ENCODE results near the gene GPATCH8. TPM values are rescaled to one million over a fixed set of nuclear protein-coding genes. Genes with fewer than 3 reads are reported as not detected.

The GPATCH8 gene
- total RNA-seq, 1 experiment from 2014 or later = 39.4 TPM

DNA sequence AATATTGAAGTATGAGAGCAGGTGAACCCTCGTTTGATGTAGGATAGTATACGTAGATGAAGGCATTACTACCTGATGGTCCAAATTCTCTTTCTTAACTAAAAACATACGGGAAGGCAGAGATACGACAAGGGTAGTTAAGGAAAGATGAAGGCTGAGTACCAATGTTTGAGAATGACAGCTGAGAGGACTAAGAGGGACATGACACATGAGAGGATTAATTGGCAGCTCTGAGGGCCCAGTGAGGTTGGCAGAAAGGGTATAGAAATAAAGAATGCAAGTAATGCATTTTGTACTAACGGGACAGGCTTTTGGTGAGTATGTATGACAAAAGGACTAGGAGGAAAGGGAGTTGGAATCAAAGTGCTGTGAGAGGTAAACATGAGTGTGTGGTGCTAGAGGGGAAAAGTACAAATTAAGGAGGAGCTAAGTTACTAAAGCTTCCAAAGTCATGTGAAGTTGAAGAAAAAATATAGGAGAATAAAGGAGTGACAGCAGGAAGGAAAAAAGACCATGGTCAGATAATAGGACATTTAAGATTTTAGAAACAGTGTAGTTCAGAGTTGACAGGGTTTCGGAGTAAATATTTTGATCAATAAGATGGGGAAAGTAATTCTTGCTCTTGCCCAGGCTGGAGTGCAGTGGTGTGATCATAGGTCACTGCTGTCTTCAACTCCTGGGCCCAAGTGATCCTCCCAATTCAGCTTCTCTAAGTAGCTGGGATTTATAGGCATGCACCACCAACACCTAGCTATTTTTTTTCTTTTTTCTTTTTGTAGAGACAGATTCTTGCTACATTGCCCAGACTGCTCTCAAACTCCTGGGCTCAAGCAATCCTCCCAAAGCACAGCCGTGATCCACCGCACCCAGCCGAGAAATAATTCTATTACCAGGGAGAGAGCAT, 70.7 kb downstream of the GPATCH8 start:
- Histone ChIP-seq H4K20me1 (ENCODE audit: insufficient read depth) (peaks cover 10% of the 10 kb centered on the region; the same call in 1 of the 2 replicates), H3K79me2 (ENCODE audit: low read depth) (no peaks in the 10 kb centered on the region), H3K4me2 (no peak overlapping the region), H3K4me3 (no peak overlapping the region), H3K9me3 (ENCODE audit: insufficient read depth, low read depth) (no peaks in the 10 kb centered on the region), H3K36me3 (ENCODE audit: low read depth) (peaks cover 25% of the 10 kb centered on the region; the same call in 1 of the 2 replicates), H3K27ac (no peak overlapping the region), H3K4me1 (replicated peaks; ENCODE audit: insufficient read depth) (no peaks in the 10 kb centered on the region), H3F3A (ENCODE audit: insufficient read depth, low read depth) (peaks cover 7% of the 10 kb centered on the region; the same call in 1 of the 2 replicates), H3K27me3 (ENCODE audit: insufficient read depth, low read depth) (no peaks in the 10 kb centered on the region), H3K9me2 (ENCODE audit: insufficient read depth) (no peaks in the 10 kb centered on the region), H2AFZ (no peak overlapping the region)
- CTCF ChIA-PET = no interaction called here
- POLR2A ChIA-PET (ENCODE audit: unreplicated experiment) = interaction anchor here (0.7 kb wide), 1 partner anchor 1360 kb away, joined by 3 read pairs; no protein-coding TSS in a partner anchor
- intact Hi-C loops (cut with micrococcal nuclease; ENCODE audit: unreplicated experiment) = no loop called here
- no TSS peak for BruUV-seq (replicated peaks)
- no peak for DNase-seq
- no peak for TF ChIP-seq EZH2 (IDR thresholded peaks at IDR 0.05; ENCODE audit: low read depth)
- TF ChIP-seq, protein P1, sequence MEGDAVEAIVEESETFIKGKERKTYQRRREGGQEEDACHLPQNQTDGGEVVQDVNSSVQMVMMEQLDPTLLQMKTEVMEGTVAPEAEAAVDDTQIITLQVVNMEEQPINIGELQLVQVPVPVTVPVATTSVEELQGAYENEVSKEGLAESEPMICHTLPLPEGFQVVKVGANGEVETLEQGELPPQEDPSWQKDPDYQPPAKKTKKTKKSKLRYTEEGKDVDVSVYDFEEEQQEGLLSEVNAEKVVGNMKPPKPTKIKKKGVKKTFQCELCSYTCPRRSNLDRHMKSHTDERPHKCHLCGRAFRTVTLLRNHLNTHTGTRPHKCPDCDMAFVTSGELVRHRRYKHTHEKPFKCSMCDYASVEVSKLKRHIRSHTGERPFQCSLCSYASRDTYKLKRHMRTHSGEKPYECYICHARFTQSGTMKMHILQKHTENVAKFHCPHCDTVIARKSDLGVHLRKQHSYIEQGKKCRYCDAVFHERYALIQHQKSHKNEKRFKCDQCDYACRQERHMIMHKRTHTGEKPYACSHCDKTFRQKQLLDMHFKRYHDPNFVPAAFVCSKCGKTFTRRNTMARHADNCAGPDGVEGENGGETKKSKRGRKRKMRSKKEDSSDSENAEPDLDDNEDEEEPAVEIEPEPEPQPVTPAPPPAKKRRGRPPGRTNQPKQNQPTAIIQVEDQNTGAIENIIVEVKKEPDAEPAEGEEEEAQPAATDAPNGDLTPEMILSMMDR (conservative IDR thresholded peaks at IDR 0.05) = no peak

- Histone ChIP-seq H4K20me1 (ENCODE audit: insufficient read depth) (peaks cover 10% of the 10 kb centered on the region; the same call in 1 of the 2 replicates), H3K9me2 (ENCODE audit: insufficient read depth) (no peaks in the 10 kb centered on the region), H3K79me2 (ENCODE audit: low read depth) (no peaks in the 10 kb centered on the region), H3K9me3 (ENCODE audit: insufficient read depth, low read depth) (no peaks in the 10 kb centered on the region), H3K36me3 (ENCODE audit: low read depth) (peaks cover 15% of the 10 kb centered on the region; the same call in 1 of the 2 replicates), H3K27ac (no peak overlapping the region), H2AFZ (no peak overlapping the region), H3K4me3 (no peak overlapping the region), H3K4me2 (no peak overlapping the region), H3F3A (ENCODE audit: insufficient read depth, low read depth) (no peaks in the 10 kb centered on the region), H3K4me1 (replicated peaks; ENCODE audit: insufficient read depth) (no peaks in the 10 kb centered on the region), H3K27me3 (ENCODE audit: insufficient read depth, low read depth) (no peaks in the 10 kb centered on the region)
- ChIA-PET CTCF (no interaction called here), POLR2A (ENCODE audit: unreplicated experiment) (interaction anchor here (0.6 to 0.8 kb wide), 2 partner anchors 59 to 1427 kb away, joined by 3 to 5 read pairs; no protein-coding TSS in a partner anchor)
- BruUV-seq (replicated peaks) = no TSS peak
- no peak for DNase-seq
- intact Hi-C loops (cut with micrococcal nuclease; ENCODE audit: unreplicated experiment) = no loop called here
- TF ChIP-seq, protein P1 (conservative IDR thresholded peaks at IDR 0.05) = no peak
- TF ChIP-seq EZH2 (IDR thresholded peaks at IDR 0.05; ENCODE audit: low read depth) = no peak
Measured at GRCh38 chr17:44424828-44425461, 78.3 kb downstream of the GPATCH8 start.

- H3K9me3 ChIP-seq (ENCODE audit: insufficient read depth, low read depth) = no peaks in the 10 kb centered on the region
- no peak overlapping the region for H2AFZ ChIP-seq
- H3F3A ChIP-seq (ENCODE audit: insufficient read depth, low read depth) = peaks cover 16% of the 10 kb centered on the region; the same call in 1 of the 2 replicates
- intact Hi-C loops (cut with micrococcal nuclease; ENCODE audit: unreplicated experiment) = loop anchor here (10.0 kb wide), 1 partner anchor 257 kb away; no protein-coding TSS in a partner anchor
- H3K79me2 ChIP-seq (ENCODE audit: low read depth) = 0 out of 2 replicates have a peak, but pooled peaks cover 3% of the 10 kb centered on the region
- ChIA-PET CTCF (no interaction called here), POLR2A (ENCODE audit: unreplicated experiment) (interaction anchor here (0.6 to 0.7 kb wide), 2 partner anchors 325 to 337 kb away, joined by 3 to 32 read pairs; no protein-coding TSS in a partner anchor)
- BruUV-seq (replicated peaks) = no TSS peak
- no peaks in the 10 kb centered on the region for H3K9me2 ChIP-seq (ENCODE audit: insufficient read depth)
- peak overlapping the region; percentile 71 for H3K27ac ChIP-seq
- H4K20me1 ChIP-seq (ENCODE audit: insufficient read depth) = no peaks in the 10 kb centered on the region
- no peak overlapping the region for H3K4me3 ChIP-seq
- peaks cover 16% of the 10 kb centered on the region for H3K4me1 ChIP-seq (replicated peaks; ENCODE audit: insufficient read depth)
- no peak for TF ChIP-seq EZH2 (IDR thresholded peaks at IDR 0.05; ENCODE audit: low read depth)
- TF ChIP-seq, protein P1 (conservative IDR thresholded peaks at IDR 0.05) = no peak
- peaks cover 16% of the 10 kb centered on the region for H3K36me3 ChIP-seq (ENCODE audit: low read depth)
- no peaks in the 10 kb centered on the region for H3K27me3 ChIP-seq (ENCODE audit: insufficient read depth, low read depth)
- no peak overlapping the region for H3K4me2 ChIP-seq
- peak; percentile 34 to 86 for DNase-seq
Measured at GRCh38 chr17:44417553-44417952, 85.7 kb downstream of the GPATCH8 start.
